Activated naive CD8-positive, alpha-beta T cell treated with anti-CD3 and anti-CD28 coated beads, Interleukin-2, amount 10 ng/mL, durations not matched to agents 7 days and 5 days (primary cell): ENCODE measurements around the gene CFAP92. TPM values are rescaled to one million over a fixed set of nuclear protein-coding genes. Genes with fewer than 3 reads are reported as not detected.

ENCODE experiments used
- ATAC-seq: fragments of 150-1000 bp; cut with Tn5 transposase; one replicate; pipeline ENCODE4 v1.10.0; 2021; ENCODE audit warnings: low read depth, moderate library complexity
- POLR2A ChIA-PET: fragments of 350-600 bp; sonication (Branson Sonifier 250); formaldehyde crosslinking; loops from one replicate; lab custom pipeline; 2021; ENCODE audit warnings: antibody characterized with exemption; lab: Charles Lee
- DNase-seq: peaks from one replicate; pipeline ENCODE4 v3.0.0; 2021
- H3K27ac Mint-ChIP-seq: one replicate; pipeline ENCODE4 v1.8.0; 2022; ENCODE audit warnings: mild to moderate bottlenecking, mixed read lengths
- H3K27me3 Mint-ChIP-seq: one replicate; pipeline ENCODE4 v1.8.0; 2022; ENCODE audit warnings: mild to moderate bottlenecking, moderate library complexity, mixed read lengths
- H3K36me3 Mint-ChIP-seq: one replicate; pipeline ENCODE4 v1.8.0; 2021; ENCODE audit warnings: mild to moderate bottlenecking, mixed read lengths
- H3K4me1 Mint-ChIP-seq: one replicate; pipeline ENCODE4 v1.8.0; 2021; ENCODE audit warnings: mixed read lengths
- H3K4me3 Mint-ChIP-seq: one replicate; pipeline ENCODE4 v1.8.0; 2022; ENCODE audit warnings: mild to moderate bottlenecking, moderate library complexity, mixed read lengths
- H3K9me3 Mint-ChIP-seq: one replicate; pipeline ENCODE4 v1.8.0; 2021; ENCODE audit warnings: mixed read lengths
- total RNA-seq, 2 experiments: library from RNA; stranded (reverse); gene quantifications; one replicate each; pipeline ENCODE4 v1.2.3, GENCODE V29; 2021

The CFAP92 gene
- total RNA-seq, 2 experiments from 2014 or later = 0.22 TPM; not detected in 1

GRCh38 chr3:129033633-129034321, 39.9 kb upstream of the CFAP92 start:
- DNase-seq (peak; percentile 25), ATAC-seq (no peak)
- peaks cover 10% of the 10 kb centered on the region for H3K4me1 Mint-ChIP-seq
- H3K9me3 Mint-ChIP-seq = no peaks in the 10 kb centered on the region
- no peak overlapping the region for H3K27ac Mint-ChIP-seq
- H3K4me3 Mint-ChIP-seq = no peak overlapping the region
- no peaks in the 10 kb centered on the region for H3K36me3 Mint-ChIP-seq
- H3K27me3 Mint-ChIP-seq = no peaks in the 10 kb centered on the region
- POLR2A ChIA-PET = no interaction called here

- peaks cover 10% of the 10 kb centered on the region for H3K4me1 Mint-ChIP-seq
- ATAC-seq = no peak
- POLR2A ChIA-PET = no interaction called here
Observed at GRCh38 chr3:129033151-129033550, 39.3 kb upstream of the CFAP92 start.

GRCh38 chr3:129032716-129033115, 38.8 kb upstream of the CFAP92 start:
- no peak for ATAC-seq
- Mint-ChIP-seq H3K27ac (no peak overlapping the region), H3K9me3 (no peaks in the 10 kb centered on the region), H3K27me3 (no peaks in the 10 kb centered on the region), H3K4me3 (no peak overlapping the region), H3K36me3 (no peaks in the 10 kb centered on the region), H3K4me1 (peaks cover 10% of the 10 kb centered on the region)
- no peak for DNase-seq
- POLR2A ChIA-PET = no interaction called here

More at GRCh38 chr3:129033151-129033550, 39.3 kb upstream of the CFAP92 start:
- DNase-seq = peak; percentile 26
- H3K9me3 Mint-ChIP-seq = no peaks in the 10 kb centered on the region
- H3K27ac Mint-ChIP-seq = no peak overlapping the region
- H3K27me3 Mint-ChIP-seq = no peaks in the 10 kb centered on the region
- H3K4me3 Mint-ChIP-seq = no peak overlapping the region
- H3K36me3 Mint-ChIP-seq = no peaks in the 10 kb centered on the region

GRCh38 chr3:129031476-129032215, 37.8 kb upstream of the CFAP92 start:
- no peak for DNase-seq
- Mint-ChIP-seq H3K9me3 (no peaks in the 10 kb centered on the region), H3K4me3 (no peak overlapping the region), H3K27me3 (no peaks in the 10 kb centered on the region), H3K36me3 (no peaks in the 10 kb centered on the region), H3K4me1 (peaks cover 12% of the 10 kb centered on the region), H3K27ac (no peak overlapping the region)
- no peak for ATAC-seq
- POLR2A ChIA-PET = interaction anchor here (0.7 kb wide), 1 partner anchor 284 kb away, joined by 3 read pairs; a partner anchor contains a TSS

- DNase-seq = no peak
- peaks cover 17% of the 10 kb centered on the region for H3K4me1 Mint-ChIP-seq
- H3K9me3 Mint-ChIP-seq = no peaks in the 10 kb centered on the region
- H3K27me3 Mint-ChIP-seq = no peaks in the 10 kb centered on the region
- POLR2A ChIA-PET = interaction anchor here (1.4 kb wide), 2 partner anchors 14 to 91 kb away, joined by 3 to 5 read pairs; partner anchors contain the start of gene RAB43
- no peak overlapping the region for H3K27ac Mint-ChIP-seq
- no peak overlapping the region for H3K4me3 Mint-ChIP-seq
- ATAC-seq = no peak
- H3K36me3 Mint-ChIP-seq = no peaks in the 10 kb centered on the region
Observed at GRCh38 chr3:129030611-129031010, 36.7 kb upstream of the CFAP92 start.

- no peaks in the 10 kb centered on the region for H3K9me3 Mint-ChIP-seq
- H3K4me3 Mint-ChIP-seq = no peak overlapping the region
- POLR2A ChIA-PET = interaction anchor here (4.1 kb wide), 1 partner anchor 92 kb away, joined by 27 read pairs; the partner anchor contains the start of gene RAB43
- ATAC-seq (no peak), DNase-seq (no peak)
- H3K27ac Mint-ChIP-seq = no peak overlapping the region
- H3K36me3 Mint-ChIP-seq = no peaks in the 10 kb centered on the region
- no peaks in the 10 kb centered on the region for H3K27me3 Mint-ChIP-seq
- peaks cover 13% of the 10 kb centered on the region for H3K4me1 Mint-ChIP-seq
Observed at GRCh38 chr3:129028866-129029265, 35.0 kb upstream of the CFAP92 start.

- peak overlapping the region; percentile 35 for H3K4me3 Mint-ChIP-seq
- no peak overlapping the region for H3K27ac Mint-ChIP-seq
- DNase-seq = no peak
- ATAC-seq = no peak
- no peaks in the 10 kb centered on the region for H3K27me3 Mint-ChIP-seq
- POLR2A ChIA-PET = interaction anchor here (0.6 to 4.1 kb wide), 18 partner anchors 9 to 288 kb away, joined by 3 to 87 read pairs (median 6); partner anchors contain the start of genes COPG1 and RAB43
- H3K9me3 Mint-ChIP-seq = no peaks in the 10 kb centered on the region
- no peaks in the 10 kb centered on the region for H3K36me3 Mint-ChIP-seq
- H3K4me1 Mint-ChIP-seq = peaks cover 15% of the 10 kb centered on the region
Observed at GRCh38 chr3:129027544-129027880, 33.6 kb upstream of the CFAP92 start.

GRCh38 chr3:129026728-129027543, 33.1 kb upstream of the CFAP92 start:
- Mint-ChIP-seq H3K36me3 (no peaks in the 10 kb centered on the region), H3K27ac (peak overlapping the region; percentile 89), H3K9me3 (no peaks in the 10 kb centered on the region)

GRCh38 chr3:129025691-129026435, 32.0 kb upstream of the CFAP92 start:
- peak overlapping the region; percentile 75 for H3K4me3 Mint-ChIP-seq
- H3K4me1 Mint-ChIP-seq = peaks cover 20% of the 10 kb centered on the region
- H3K27ac Mint-ChIP-seq = peak overlapping the region; percentile 89
- H3K36me3 Mint-ChIP-seq = no peaks in the 10 kb centered on the region
- H3K9me3 Mint-ChIP-seq = no peaks in the 10 kb centered on the region
- POLR2A ChIA-PET = interaction anchor here (0.7 to 4.1 kb wide), 13 partner anchors 9 to 290 kb away, joined by 3 to 87 read pairs (median 6); partner anchors contain the start of genes ACAD9, COPG1 and RAB43
- ATAC-seq (no peak), DNase-seq (no peak)
- H3K27me3 Mint-ChIP-seq = no peaks in the 10 kb centered on the region

More at GRCh38 chr3:129026728-129027543, 33.1 kb upstream of the CFAP92 start:
- peaks cover 20% of the 10 kb centered on the region for H3K4me1 Mint-ChIP-seq
- DNase-seq (peak; percentile 95), ATAC-seq (peak; percentile 100)
- H3K27me3 Mint-ChIP-seq = no peaks in the 10 kb centered on the region
- H3K4me3 Mint-ChIP-seq = peak overlapping the region; percentile 75
- POLR2A ChIA-PET = interaction anchor here (0.6 to 4.1 kb wide), 24 partner anchors 10 to 289 kb away, joined by 3 to 87 read pairs (median 6); partner anchors contain the start of genes ACAD9, COPG1, HMCES and RAB43

GRCh38 chr3:129025108-129025507, 31.2 kb upstream of the CFAP92 start:
- Mint-ChIP-seq H3K4me1 (peaks cover 20% of the 10 kb centered on the region), H3K9me3 (no peaks in the 10 kb centered on the region), H3K27ac (no peak overlapping the region), H3K4me3 (no peak overlapping the region), H3K36me3 (no peaks in the 10 kb centered on the region), H3K27me3 (no peaks in the 10 kb centered on the region)
- ATAC-seq (no peak), DNase-seq (no peak)
- POLR2A ChIA-PET = interaction anchor here (1.4 to 4.1 kb wide), 3 partner anchors 9 to 96 kb away, joined by 3 to 87 read pairs (median 27); partner anchors contain the start of gene RAB43

- no peak overlapping the region for H3K4me3 Mint-ChIP-seq
- H3K27me3 Mint-ChIP-seq = no peaks in the 10 kb centered on the region
- DNase-seq (no peak), ATAC-seq (no peak)
- H3K9me3 Mint-ChIP-seq = no peaks in the 10 kb centered on the region
- no peaks in the 10 kb centered on the region for H3K36me3 Mint-ChIP-seq
- POLR2A ChIA-PET = interaction anchor here (0.6 to 0.7 kb wide), 2 partner anchors 36 to 223 kb away, joined by 3 read pairs; no protein-coding TSS in a partner anchor
- H3K27ac Mint-ChIP-seq = no peak overlapping the region
- peaks cover 21% of the 10 kb centered on the region for H3K4me1 Mint-ChIP-seq
Observed at GRCh38 chr3:129023909-129024308, 30.0 kb upstream of the CFAP92 start.

- DNase-seq = no peak
- ATAC-seq = no peak
- Mint-ChIP-seq H3K36me3 (no peaks in the 10 kb centered on the region), H3K4me1 (peaks cover 24% of the 10 kb centered on the region), H3K27ac (no peak overlapping the region), H3K27me3 (no peaks in the 10 kb centered on the region), H3K9me3 (no peaks in the 10 kb centered on the region), H3K4me3 (no peak overlapping the region)
- POLR2A ChIA-PET = interaction anchor here (0.7 kb wide), 1 partner anchor 52 kb away, joined by 6 read pairs; no protein-coding TSS in a partner anchor
Observed at GRCh38 chr3:129023008-129023358, 29.1 kb upstream of the CFAP92 start.
